BLaER1 treated with 17β-estradiol and CSF1 and Interleukin-3, amounts not matched to agents 10 nM and 100 nM (cell line): ENCODE measurements around the gene SLC25A34.

ENCODE experiments used
- H3K27ac ChIP-seq, 11 experiments: shearing (Covaris generic); formaldehyde crosslinking; 2 replicates each; pipeline ENCODE4 v1.8.1; 2022
- H3K27me3 ChIP-seq, 11 experiments: shearing (Covaris generic); formaldehyde crosslinking; 2 replicates each; pipeline ENCODE4 v1.8.1; 2022
- H3K36me3 ChIP-seq, 11 experiments: shearing (Covaris generic); formaldehyde crosslinking; 2 replicates each; pipeline ENCODE4 v1.8.1; 2022
- H3K4me1 ChIP-seq, 10 experiments: shearing (Covaris generic); formaldehyde crosslinking; 2 replicates each; pipeline ENCODE4 v1.8.1; 2022
- H3K4me2 ChIP-seq, 11 experiments: shearing (Covaris generic); formaldehyde crosslinking; 2 replicates each; pipeline ENCODE4 v1.8.1; 2022
- H3K4me3 ChIP-seq, 10 experiments: shearing (Covaris generic); formaldehyde crosslinking; 2 replicates each; pipeline ENCODE4 v1.8.1; 2022
- H3K9ac ChIP-seq, 11 experiments: shearing (Covaris generic); formaldehyde crosslinking; 2 replicates each; pipeline ENCODE4 v1.8.1; 2022
- H3K9me3 ChIP-seq, 11 experiments: shearing (Covaris generic); formaldehyde crosslinking; replicated peaks in 1 of 11; 2 replicates each; pipeline ENCODE4 v1.8.1; 2022
- H4K20me1 ChIP-seq, 11 experiments: shearing (Covaris generic); formaldehyde crosslinking; 2 replicates each; pipeline ENCODE4 v1.8.1; 2022
- Cebpa-rat ChIP-seq, 11 experiments: shearing (Covaris generic); IDR thresholded peaks; 2 replicates each; pipeline ENCODE4 v1.8.1; 2022

SLC25A34 gene

DNA sequence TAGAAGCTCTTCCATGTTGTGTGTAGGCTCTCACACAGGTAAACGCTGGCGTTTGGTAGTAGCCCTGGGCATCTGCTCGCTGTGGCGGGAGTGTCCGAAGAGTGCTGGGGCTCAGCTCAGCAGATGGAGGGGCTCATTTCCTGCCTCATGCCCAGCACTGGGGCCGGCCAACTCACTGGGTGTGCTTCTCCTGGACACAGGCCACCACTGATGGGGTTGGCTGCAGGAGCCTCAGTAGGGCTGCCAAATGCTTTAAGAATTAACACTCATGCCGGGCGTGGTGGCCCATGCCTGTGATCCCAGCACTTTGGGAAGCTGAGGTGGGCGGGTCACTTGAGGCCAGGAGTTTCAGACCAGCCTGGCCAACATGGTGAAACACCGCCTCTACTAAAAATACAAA is 50.5 kb downstream of the SLC25A34 start:
- Histone ChIP-seq H3K4me2 (no peak overlapping the region), H3K4me1 (peaks cover 8 to 20% (median 11%) of the 10 kb centered on the region in 10 experiments; a peak in 19 of 20 replicates), H3K27ac (no peak overlapping the region), H3K9ac (no peak overlapping the region), H3K4me3 (no peak overlapping the region), H4K20me1 (no peaks in the 10 kb centered on the region; a peak in 1 of 22 replicates), H3K36me3 (no peaks in the 10 kb centered on the region), H3K9me3 (no peaks in the 10 kb centered on the region), H3K27me3 (no peaks in the 10 kb centered on the region)
- no peak for TF ChIP-seq Cebpa-rat (IDR thresholded peaks at IDR 0.05)

- Histone ChIP-seq H3K27me3 (no peaks in the 10 kb centered on the region), H3K36me3 (no peaks in the 10 kb centered on the region), H3K4me2 (peak overlapping the region; percentile 16 to 85 (median 51); a peak in 20 of 22 replicates), H3K27ac (peak overlapping the region in 4 of 11 experiments; percentile 5 to 51 (median 44); a peak in 7 of 22 replicates), H3K4me1 (peaks cover 8 to 20% (median 11%) of the 10 kb centered on the region in 10 experiments; a peak in 19 of 20 replicates), H3K4me3 (no peak overlapping the region), H3K9me3 (no peaks in the 10 kb centered on the region), H4K20me1 (no peaks in the 10 kb centered on the region; a peak in 1 of 22 replicates), H3K9ac (peak overlapping the region in 2 of 11 experiments; percentile 3 to 34; a peak in 2 of 22 replicates)
- no peak for TF ChIP-seq Cebpa-rat (IDR thresholded peaks at IDR 0.05)
Measured at GRCh38 chr1:15788624-15789301, 52.7 kb downstream of the SLC25A34 start.
